ENCODE data around the gene PRSS27. TPM values are rescaled to one million over a fixed set of nuclear protein-coding genes. Genes with fewer than 3 reads are reported as not detected.

The PRSS27 gene
- total RNA-seq = 1 to 10 TPM in 2 of 3 donors, under 1 TPM in 1; 0.42 to 1.3 (median 1.2) TPM
- total RNA-seq (2013) = 0.36 TPM

DNA sequence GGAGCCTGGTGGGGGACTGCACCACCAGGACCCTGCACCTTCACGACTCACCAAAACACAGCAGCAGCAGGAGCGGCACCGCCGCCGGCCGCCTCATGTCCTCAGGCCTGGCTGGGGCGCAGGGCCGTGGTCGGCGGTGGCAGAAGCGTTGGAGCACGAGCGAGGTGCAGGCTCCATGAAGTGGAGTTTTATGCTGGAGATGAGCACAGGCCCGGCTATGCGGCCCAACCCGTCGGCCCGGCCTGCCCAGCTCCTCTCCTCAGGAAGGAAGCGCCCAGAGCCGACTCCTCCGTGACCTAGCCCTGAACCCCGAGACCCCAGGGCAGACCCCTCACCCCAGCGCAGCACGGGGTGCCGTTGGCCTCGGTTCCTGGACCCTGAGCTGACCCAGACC lies at the start of gene PRSS27:
PRSS27 (minus strand) TSS at position 161 of the 394 bp plus-strand sequence; CDS start at position 97, 64 bp downstream.
- Histone ChIP-seq H3K4me3 (ENCODE audit: low read length) (peak within 1 kb of the TSS; percentile 48), H3K27me3 (ENCODE audit: control insufficient read depth, insufficient read depth, low read length) (no peaks in the 10 kb centered on the region), H3K36me3 (ENCODE audit: control insufficient read depth, insufficient read depth, low read length) (no peaks in the 10 kb centered on the region), H3K27ac (ENCODE audit: low read length) (peak within 1 kb of the TSS; percentile 29), H3K4me1 (ENCODE audit: control insufficient read depth, insufficient read depth, low read length) (peaks cover 21% of the 10 kb centered on the region), H3K9me3 (ENCODE audit: control insufficient read depth, insufficient read depth, low read length) (no peaks in the 10 kb centered on the region)
- H3K9me3 Mint-ChIP-seq = no peaks in the 10 kb centered on the region
- DNase-seq (no peak), ATAC-seq (no peak)
- peak within 1 kb of the TSS in 1 of 2 donors; percentile 83 for H3K27ac Mint-ChIP-seq
- peaks cover 2 to 4% of the 10 kb centered on the region in 2 donors for H3K4me1 Mint-ChIP-seq
- intact Hi-C loops (cut with micrococcal nuclease) = loop anchor here (5.0 kb wide), 1 partner anchor 38 kb away; the partner anchor contains the start of gene KCTD5
- TF ChIP-seq, protein P1, sequence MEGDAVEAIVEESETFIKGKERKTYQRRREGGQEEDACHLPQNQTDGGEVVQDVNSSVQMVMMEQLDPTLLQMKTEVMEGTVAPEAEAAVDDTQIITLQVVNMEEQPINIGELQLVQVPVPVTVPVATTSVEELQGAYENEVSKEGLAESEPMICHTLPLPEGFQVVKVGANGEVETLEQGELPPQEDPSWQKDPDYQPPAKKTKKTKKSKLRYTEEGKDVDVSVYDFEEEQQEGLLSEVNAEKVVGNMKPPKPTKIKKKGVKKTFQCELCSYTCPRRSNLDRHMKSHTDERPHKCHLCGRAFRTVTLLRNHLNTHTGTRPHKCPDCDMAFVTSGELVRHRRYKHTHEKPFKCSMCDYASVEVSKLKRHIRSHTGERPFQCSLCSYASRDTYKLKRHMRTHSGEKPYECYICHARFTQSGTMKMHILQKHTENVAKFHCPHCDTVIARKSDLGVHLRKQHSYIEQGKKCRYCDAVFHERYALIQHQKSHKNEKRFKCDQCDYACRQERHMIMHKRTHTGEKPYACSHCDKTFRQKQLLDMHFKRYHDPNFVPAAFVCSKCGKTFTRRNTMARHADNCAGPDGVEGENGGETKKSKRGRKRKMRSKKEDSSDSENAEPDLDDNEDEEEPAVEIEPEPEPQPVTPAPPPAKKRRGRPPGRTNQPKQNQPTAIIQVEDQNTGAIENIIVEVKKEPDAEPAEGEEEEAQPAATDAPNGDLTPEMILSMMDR (IDR thresholded peaks at IDR 0.05) = no peak
- WGBS (ENCODE audit: insufficient coverage) = 96% methylated on average over 26 of the region's 26 CpGs
- H3K36me3 Mint-ChIP-seq = no peaks in the 10 kb centered on the region
- H3K27me3 Mint-ChIP-seq (ENCODE audit: low read depth in 2 of 2) = peaks cover under 1 to 5% of the 10 kb centered on the region in 2 donors
- H3K4me3 Mint-ChIP-seq = peak within 1 kb of the TSS; percentile 72

DNA sequence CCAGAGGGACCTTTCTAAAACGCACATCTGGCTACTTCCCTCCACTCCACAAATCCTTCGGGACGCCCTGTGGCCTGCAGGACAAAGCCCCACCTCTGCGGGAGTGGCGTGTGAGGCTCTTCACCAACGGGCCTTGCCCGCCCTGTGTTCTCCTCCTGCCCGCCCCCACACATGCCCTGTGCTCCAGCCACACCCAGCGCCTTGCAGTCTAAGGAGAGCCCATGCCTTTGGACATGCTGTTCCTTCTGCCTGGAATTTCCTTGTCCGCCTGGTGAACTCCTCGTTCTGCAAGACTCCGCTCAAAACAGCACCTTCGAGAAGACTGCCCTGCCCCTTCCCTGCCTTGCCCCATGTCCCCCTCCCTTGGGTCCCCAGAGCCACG lies 49.6 kb upstream of the PRSS27 start:
- Mint-ChIP-seq H3K9me3 (no peaks in the 10 kb centered on the region), H3K4me1 (peaks cover 25 to 36% of the 10 kb centered on the region in 2 donors), H3K4me3 (peak overlapping the region; percentile 17), H3K36me3 (peaks cover 8% of the 10 kb centered on the region), H3K27me3 (ENCODE audit: low read depth in 2 of 2) (no peaks in the 10 kb centered on the region), H3K27ac (peak overlapping the region; percentile 73 to 84)
- peak in 1 of 3 donors; percentile 3 for ATAC-seq
- H3K4me3 ChIP-seq (ENCODE audit: low read length) = no peak overlapping the region
- no peaks in the 10 kb centered on the region for H3K27me3 ChIP-seq (ENCODE audit: control insufficient read depth, insufficient read depth, low read length)
- intact Hi-C loops (cut with micrococcal nuclease) = no loop called here
- peaks cover 15% of the 10 kb centered on the region for H3K4me1 ChIP-seq (ENCODE audit: control insufficient read depth, insufficient read depth, low read length)
- 91% methylated on average over 14 of the region's 14 CpGs for WGBS (ENCODE audit: insufficient coverage)
- TF ChIP-seq, protein P1 (IDR thresholded peaks at IDR 0.05) = no peak
- H3K36me3 ChIP-seq (ENCODE audit: control insufficient read depth, insufficient read depth, low read length) = peaks cover 88% of the 10 kb centered on the region
- peak in 1 of 2 donors; percentile 18 for DNase-seq
- no peaks in the 10 kb centered on the region for H3K9me3 ChIP-seq (ENCODE audit: control insufficient read depth, insufficient read depth, low read length)
- H3K27ac ChIP-seq (ENCODE audit: low read length) = no peak overlapping the region

DNA sequence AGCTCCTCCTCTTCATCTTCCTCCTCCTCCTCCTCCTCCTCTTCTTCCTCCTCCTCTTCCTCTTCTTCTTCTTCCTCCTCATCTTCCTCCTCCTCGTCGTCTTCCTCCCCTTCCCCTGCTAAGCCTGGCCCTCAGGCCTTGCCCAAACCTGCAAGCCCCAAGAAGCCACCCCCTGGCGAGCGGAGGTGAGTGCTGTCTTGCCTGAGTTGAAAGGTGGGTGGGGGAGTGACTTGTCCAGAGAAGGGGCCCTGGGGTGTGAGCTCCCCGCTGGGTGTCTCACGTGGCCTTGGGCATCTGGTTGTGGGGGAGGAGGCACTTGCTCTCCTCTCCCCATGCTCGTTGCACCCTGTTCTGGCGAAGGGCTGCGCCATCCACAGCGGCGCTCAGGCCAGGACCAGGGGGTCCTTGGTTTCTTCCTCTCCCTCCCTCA lies 49.1 kb upstream of the PRSS27 start:
- intact Hi-C loops (cut with micrococcal nuclease) = no loop called here
- H3K4me3 ChIP-seq (ENCODE audit: low read length) = no peak overlapping the region
- TF ChIP-seq, protein P1 (IDR thresholded peaks at IDR 0.05) = no peak
- peaks cover 8% of the 10 kb centered on the region for H3K36me3 Mint-ChIP-seq
- DNase-seq (no peak), ATAC-seq (no peak)
- no peak overlapping the region for H3K27ac ChIP-seq (ENCODE audit: low read length)
- H3K4me3 Mint-ChIP-seq = no peak overlapping the region
- H3K27ac Mint-ChIP-seq = peak overlapping the region; percentile 73 to 84
- 92% methylated on average over 9 of the region's 11 CpGs for WGBS (ENCODE audit: insufficient coverage)
- peaks cover 88% of the 10 kb centered on the region for H3K36me3 ChIP-seq (ENCODE audit: control insufficient read depth, insufficient read depth, low read length)
- H3K9me3 Mint-ChIP-seq = no peaks in the 10 kb centered on the region
- H3K9me3 ChIP-seq (ENCODE audit: control insufficient read depth, insufficient read depth, low read length) = no peaks in the 10 kb centered on the region
- no peaks in the 10 kb centered on the region for H3K27me3 Mint-ChIP-seq (ENCODE audit: low read depth in 2 of 2)
- peaks cover 25 to 36% of the 10 kb centered on the region in 2 donors for H3K4me1 Mint-ChIP-seq
- no peaks in the 10 kb centered on the region for H3K27me3 ChIP-seq (ENCODE audit: control insufficient read depth, insufficient read depth, low read length)
- H3K4me1 ChIP-seq (ENCODE audit: control insufficient read depth, insufficient read depth, low read length) = peaks cover 15% of the 10 kb centered on the region

All from natural killer cell (primary cell).